GM12865 (cell line): ENCODE data around the gene MIOX.

Experiments used
- DNase-seq: peaks from one replicate; pipeline ENCODE4 v3.0.0; 2010; ENCODE audit warnings: low read depth
- H3K4me3 ChIP-seq: 2 replicates; pipeline ENCODE4 v1.5.1; 2011; ENCODE audit warnings: mild to moderate bottlenecking, low read depth, low read length, control low read depth
- CTCF ChIP-seq: IDR thresholded peaks from 2 replicates; pipeline ENCODE4 v1.5.1; 2011; ENCODE audit warnings: low read length, control low read depth, low read depth, inconsistent platforms; ENCODE audit not compliant: insufficient read depth; ENCODE audit errors: missing control alignments

Gene MIOX

GRCh38 chr22:50463188-50463900 is 23.3 kb upstream of the MIOX start:
- H3K4me3 ChIP-seq, result no peak overlapping the region
- no peak for DNase-seq
- TF ChIP-seq CTCF, result no peak

DNA sequence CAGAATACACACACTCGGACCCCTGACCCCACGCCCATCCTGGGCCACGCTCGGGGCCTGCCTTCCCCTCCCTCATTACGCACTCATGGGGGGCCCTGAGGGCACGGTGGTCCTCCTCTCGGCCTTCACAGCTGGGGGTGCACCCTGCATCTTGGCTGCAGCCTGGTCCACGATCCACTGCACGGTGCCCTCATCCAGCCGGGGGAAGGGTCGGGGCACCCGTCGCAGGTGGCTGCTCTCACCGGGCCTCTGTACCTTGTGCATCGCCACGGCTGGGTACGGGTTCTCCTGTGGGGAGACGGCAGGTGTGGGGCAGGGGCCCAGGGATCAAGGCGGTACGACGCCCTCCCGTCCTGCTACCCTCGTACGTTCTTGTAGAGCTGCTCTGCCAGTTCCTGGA is 22.2 kb upstream of the MIOX start:
- H3K4me3 ChIP-seq, result no peak overlapping the region
- no peak for DNase-seq
- TF ChIP-seq CTCF, result no peak

DNA sequence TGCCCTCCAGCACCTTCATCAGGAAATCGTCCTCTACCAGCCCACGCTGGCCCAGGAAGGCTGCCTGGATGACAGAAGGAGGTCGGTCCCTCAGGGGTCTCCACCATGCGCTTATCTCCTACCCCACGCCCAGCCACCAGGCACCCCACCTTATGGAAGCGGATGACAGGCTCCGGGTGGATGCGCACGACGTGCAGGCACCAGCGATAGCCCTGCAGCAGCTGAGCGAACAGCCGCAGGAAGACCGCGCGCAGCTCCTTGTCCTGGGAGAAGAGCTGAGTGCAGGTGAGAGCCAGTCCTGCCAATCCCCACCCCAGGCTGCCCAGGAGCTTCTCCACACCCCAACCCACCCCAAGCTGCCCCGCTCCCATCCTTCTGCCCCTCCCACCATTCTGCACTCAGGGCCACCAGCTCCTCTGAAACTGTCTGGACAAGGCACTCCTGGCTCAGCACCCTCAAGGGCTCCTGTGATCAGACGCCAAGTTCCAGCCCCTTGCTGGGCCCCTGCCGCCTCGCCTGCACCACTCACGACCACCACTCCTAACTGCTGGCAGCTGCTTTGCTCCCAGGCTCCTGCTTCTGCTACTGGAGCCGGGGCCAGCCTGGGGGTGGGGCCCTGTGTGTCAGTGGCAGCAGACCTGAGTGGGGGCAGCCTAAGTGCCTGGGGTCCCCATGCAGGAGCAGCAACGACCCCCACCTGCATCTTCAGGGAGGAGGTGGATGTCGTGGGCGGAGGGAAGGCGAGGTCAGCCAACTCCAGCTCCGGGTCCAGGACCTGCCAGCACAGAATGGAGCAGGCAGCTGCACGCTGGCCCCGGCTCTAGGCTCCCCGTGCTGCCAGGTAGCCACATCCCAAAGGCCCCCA is 21.4 kb upstream of the MIOX start:
- TF ChIP-seq CTCF, result no peak
- no peak for DNase-seq
- no peak overlapping the region for H3K4me3 ChIP-seq

DNA sequence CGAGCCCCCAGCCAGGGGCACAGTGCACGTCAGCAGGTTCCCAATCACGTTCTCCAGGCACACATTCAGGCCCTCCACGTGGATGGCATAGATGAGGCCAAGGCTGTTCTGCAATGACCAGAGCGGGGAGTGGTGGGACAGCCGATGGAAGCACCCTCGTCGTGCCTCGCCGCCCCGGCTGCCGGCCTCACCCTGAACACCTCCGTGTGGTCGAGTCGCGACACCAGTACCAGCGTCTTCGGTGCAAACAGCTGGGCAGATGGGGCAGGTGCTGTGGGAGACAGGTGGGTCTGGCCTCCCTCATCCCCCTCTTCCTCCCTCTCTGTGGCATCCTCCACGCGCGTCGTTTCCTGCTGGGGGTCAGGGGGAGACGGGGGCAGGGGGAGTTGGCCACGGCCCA is 19.3 kb upstream of the MIOX start:
- TF ChIP-seq CTCF, result no peak

GRCh38 chr22:50467773-50468440 is 18.8 kb upstream of the MIOX start:
- no peak overlapping the region for H3K4me3 ChIP-seq
- TF ChIP-seq CTCF, result no peak
- no peak for DNase-seq

More for the DNA sequence above, 19.3 kb upstream of the MIOX start:
- H3K4me3 ChIP-seq, result no peak overlapping the region
- DNase-seq, result no peak

DNA sequence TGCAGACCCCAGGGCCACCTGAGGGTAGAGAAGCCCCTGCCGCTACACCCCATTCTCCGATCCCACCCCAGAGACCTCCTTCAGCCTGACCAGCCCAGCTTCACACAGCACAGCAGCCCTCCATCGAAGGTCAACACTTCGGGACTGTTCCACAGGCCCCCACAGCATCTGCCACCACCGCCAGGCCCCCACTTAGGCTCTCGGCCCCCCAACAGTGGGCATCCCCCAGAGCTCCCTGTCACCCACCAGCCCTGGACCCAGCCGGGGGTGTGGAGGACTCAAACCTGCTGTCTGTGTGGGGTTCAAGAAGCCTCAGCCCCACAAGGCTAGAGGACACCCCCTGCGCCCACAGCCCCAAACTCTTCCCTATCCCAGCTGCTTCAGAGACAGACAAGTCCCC is 18.0 kb upstream of the MIOX start:
- no peak overlapping the region for H3K4me3 ChIP-seq
- no peak for TF ChIP-seq CTCF
- DNase-seq, result no peak
